Hindlimb muscle (tissue), 1 donor: ENCODE results near the gene EYS. TPM values are rescaled to one million over a fixed set of nuclear protein-coding genes. Genes with fewer than 3 reads are reported as not detected.

Source experiments
- DNase-seq: peaks from one replicate; pipeline ENCODE4 v3.0.0-alpha.2; 2013
- polyA plus RNA-seq: library from polyadenylated mRNA; unstranded; fragments of 120-200 nt; gene quantifications from one replicate; pipeline ENCODE4 v1.2.1, GENCODE V29; 2013; ENCODE audit not compliant: insufficient read length

EYS gene
- 0.59 TPM for polyA plus RNA-seq

GRCh38 chr6:65707126-65707826 is at the start of gene EYS:
TSS of gene EYS (minus strand) at chr6:65707226. CDS start at chr6:65495410, 211,816 bp downstream.
- no peak for DNase-seq

GRCh38 chr6:65746302-65746701 is 39.3 kb upstream of the EYS start:
- no peak for DNase-seq

GRCh38 chr6:65745614-65746013 is 38.6 kb upstream of the EYS start:
- no peak for DNase-seq

- DNase-seq, result no peak
Measured at GRCh38 chr6:65728879-65729479, 22.0 kb upstream of the EYS start.

GRCh38 chr6:65719101-65719500 is 12.1 kb upstream of the EYS start:
- DNase-seq, result no peak

GRCh38 chr6:65711531-65711930 is 4.5 kb upstream of the EYS start:
- DNase-seq, result no peak

- no peak for DNase-seq
Measured at GRCh38 chr6:65709099-65709830, 2.2 kb upstream of the EYS start.

- no peak for DNase-seq
Measured at GRCh38 chr6:65708162-65708561, 1.1 kb upstream of the EYS start.

GRCh38 chr6:65706436-65706835 is 590 bp downstream of the EYS start:
- DNase-seq, result no peak

GRCh38 chr6:65701325-65701724 is 5.7 kb downstream of the EYS start:
- no peak for DNase-seq

GRCh38 chr6:65700561-65700960 is 6.5 kb downstream of the EYS start:
- peak; percentile 2 for DNase-seq

- no peak for DNase-seq
Measured at GRCh38 chr6:65692109-65692508, 14.9 kb downstream of the EYS start.

GRCh38 chr6:65680232-65680631 is 26.8 kb downstream of the EYS start:
- DNase-seq, result no peak

- DNase-seq, result no peak
Measured at GRCh38 chr6:65671922-65672321, 35.1 kb downstream of the EYS start.

- no peak for DNase-seq
Measured at GRCh38 chr6:65667916-65668656, 38.9 kb downstream of the EYS start.

- DNase-seq, result no peak
Measured at GRCh38 chr6:65650086-65650485, 56.9 kb downstream of the EYS start.

GRCh38 chr6:65649392-65649791 is 57.6 kb downstream of the EYS start:
- no peak for DNase-seq

GRCh38 chr6:65646544-65646943 is 60.5 kb downstream of the EYS start:
- DNase-seq, result no peak

GRCh38 chr6:65642776-65643175 is 64.2 kb downstream of the EYS start:
- DNase-seq, result no peak

GRCh38 chr6:65638047-65638831 is 68.8 kb downstream of the EYS start:
- no peak for DNase-seq

- DNase-seq, result no peak
Measured at GRCh38 chr6:65637289-65638046, 69.6 kb downstream of the EYS start.
